ENCODE results near the gene BRD9. TPM values are rescaled to one million over a fixed set of nuclear protein-coding genes. Genes with fewer than 3 reads are reported as not detected.

BRD9 gene
- total and polyA plus RNA-seq, 9 of the 15 experiments (the other 6 are each of a cell fraction or from before 2014, with no cell fraction given), result 2.4 to 68.7 (median 44.9) TPM

DNA sequence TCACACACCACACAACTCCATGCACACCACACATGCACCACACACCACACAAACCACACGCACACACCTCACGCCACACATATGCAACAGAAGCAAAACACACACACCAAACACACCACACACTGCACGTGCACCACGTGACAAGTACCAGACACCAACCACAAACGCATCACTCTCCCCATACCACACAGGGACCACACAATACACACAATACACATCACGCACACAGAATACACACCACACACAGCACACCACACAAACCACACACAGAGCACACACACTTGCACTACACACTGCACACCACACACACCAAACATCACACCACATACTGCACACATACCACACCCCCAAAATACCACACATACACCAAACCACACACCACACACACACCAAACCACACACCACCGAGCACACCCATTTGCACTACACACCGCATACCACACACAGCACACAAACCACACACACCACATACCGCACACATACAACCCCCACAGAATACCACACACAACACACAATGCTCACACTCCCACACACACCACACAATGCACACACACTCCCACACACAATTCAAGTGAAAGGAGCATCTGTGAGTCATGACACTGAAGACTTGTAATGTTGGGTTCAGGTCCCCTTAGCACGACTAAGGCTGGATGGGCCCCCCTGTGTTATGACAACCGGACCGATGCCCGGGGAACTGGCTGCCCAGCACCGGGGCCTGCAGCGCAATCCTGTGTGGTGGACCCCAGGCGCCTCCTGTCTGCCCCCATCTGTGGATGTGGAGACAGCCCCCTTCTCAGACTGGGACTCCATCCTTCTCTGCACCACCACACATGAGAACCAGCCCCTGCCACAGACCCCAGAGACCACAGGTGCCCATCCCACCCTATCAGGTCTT is 35.8 kb downstream of the BRD9 start (continued):
- TF ChIP-seq PPARD (CRISPR knock-in tag; IDR thresholded peaks at IDR 0.05) (no peak), RBFOX2 (IDR thresholded peaks at IDR 0.05; ENCODE audit: low read depth, low read length) (no peak), ADNP (tag; IDR thresholded peaks at IDR 0.05) (peak; percentile 82), MBD2 (IDR thresholded peaks at IDR 0.05; ENCODE audit: borderline replicate concordance, low read depth) (no peak), ZBTB8A (IDR thresholded peaks at IDR 0.05; ENCODE audit: partially characterized antibody) (no peak), SMC3 (conservative IDR thresholded peaks at IDR 0.05; ENCODE audit: insufficient read depth, low read depth, low read length) (no peak), ILF3 (IDR thresholded peaks at IDR 0.05; ENCODE audit: borderline replicate concordance) (no peak), ZNF354B (CRISPR knock-in tag; IDR thresholded peaks at IDR 0.05) (no peak), DPF2 (IDR thresholded peaks at IDR 0.05) (no peak), ARID2 (IDR thresholded peaks at IDR 0.05) (no peak), GABPB1 (CRISPR knock-in tag; IDR thresholded peaks at IDR 0.05) (no peak), ZFP30 (CRISPR knock-in tag; IDR thresholded peaks at IDR 0.05; ENCODE audit: borderline replicate concordance) (no peak), ZNF830 (CRISPR knock-in tag; IDR thresholded peaks at IDR 0.05) (no peak), LCOR (CRISPR knock-in tag; IDR thresholded peaks at IDR 0.05) (no peak)
- TF ChIP-seq, protein P1, sequence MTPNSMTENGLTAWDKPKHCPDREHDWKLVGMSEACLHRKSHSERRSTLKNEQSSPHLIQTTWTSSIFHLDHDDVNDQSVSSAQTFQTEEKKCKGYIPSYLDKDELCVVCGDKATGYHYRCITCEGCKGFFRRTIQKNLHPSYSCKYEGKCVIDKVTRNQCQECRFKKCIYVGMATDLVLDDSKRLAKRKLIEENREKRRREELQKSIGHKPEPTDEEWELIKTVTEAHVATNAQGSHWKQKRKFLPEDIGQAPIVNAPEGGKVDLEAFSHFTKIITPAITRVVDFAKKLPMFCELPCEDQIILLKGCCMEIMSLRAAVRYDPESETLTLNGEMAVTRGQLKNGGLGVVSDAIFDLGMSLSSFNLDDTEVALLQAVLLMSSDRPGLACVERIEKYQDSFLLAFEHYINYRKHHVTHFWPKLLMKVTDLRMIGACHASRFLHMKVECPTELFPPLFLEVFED (CRISPR knock-in tag; conservative IDR thresholded peaks at IDR 0.05), result peak; percentile 38; the same call in 1 of the 2 replicates
- TF ChIP-seq, protein P2, sequence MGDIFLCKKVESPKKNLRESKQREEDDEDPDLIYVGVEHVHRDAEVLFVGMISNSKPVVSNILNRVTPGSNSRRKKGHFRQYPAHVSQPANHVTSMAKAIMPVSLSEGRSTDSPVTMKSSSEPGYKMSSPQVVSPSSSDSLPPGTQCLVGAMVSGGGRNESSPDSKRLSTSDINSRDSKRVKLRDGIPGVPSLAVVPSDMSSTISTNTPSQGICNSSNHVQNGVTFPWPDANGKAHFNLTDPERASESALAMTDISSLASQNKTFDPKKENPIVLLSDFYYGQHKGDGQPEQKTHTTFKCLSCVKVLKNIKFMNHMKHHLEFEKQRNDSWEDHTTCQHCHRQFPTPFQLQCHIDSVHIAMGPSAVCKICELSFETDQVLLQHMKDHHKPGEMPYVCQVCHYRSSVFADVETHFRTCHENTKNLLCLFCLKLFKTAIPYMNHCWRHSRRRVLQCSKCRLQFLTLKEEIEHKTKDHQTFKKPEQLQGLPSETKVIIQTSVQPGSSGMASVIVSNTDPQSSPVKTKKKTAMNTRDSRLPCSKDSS (IDR thresholded peaks at IDR 0.05; ENCODE audit: low read depth, partially characterized antibody), result peak; percentile 3
- TF ChIP-seq, protein P3, sequence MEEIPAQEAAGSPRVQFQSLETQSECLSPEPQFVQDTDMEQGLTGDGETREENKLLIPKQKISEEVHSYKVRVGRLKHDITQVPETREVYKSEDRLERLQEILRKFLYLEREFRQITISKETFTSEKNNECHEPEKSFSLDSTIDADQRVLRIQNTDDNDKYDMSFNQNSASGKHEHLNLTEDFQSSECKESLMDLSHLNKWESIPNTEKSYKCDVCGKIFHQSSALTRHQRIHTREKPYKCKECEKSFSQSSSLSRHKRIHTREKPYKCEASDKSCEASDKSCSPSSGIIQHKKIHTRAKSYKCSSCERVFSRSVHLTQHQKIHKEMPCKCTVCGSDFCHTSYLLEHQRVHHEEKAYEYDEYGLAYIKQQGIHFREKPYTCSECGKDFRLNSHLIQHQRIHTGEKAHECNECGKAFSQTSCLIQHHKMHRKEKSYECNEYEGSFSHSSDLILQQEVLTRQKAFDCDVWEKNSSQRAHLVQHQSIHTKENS (CRISPR knock-in tag; IDR thresholded peaks at IDR 0.05), result no peak
- TF ChIP-seq, protein P4, sequence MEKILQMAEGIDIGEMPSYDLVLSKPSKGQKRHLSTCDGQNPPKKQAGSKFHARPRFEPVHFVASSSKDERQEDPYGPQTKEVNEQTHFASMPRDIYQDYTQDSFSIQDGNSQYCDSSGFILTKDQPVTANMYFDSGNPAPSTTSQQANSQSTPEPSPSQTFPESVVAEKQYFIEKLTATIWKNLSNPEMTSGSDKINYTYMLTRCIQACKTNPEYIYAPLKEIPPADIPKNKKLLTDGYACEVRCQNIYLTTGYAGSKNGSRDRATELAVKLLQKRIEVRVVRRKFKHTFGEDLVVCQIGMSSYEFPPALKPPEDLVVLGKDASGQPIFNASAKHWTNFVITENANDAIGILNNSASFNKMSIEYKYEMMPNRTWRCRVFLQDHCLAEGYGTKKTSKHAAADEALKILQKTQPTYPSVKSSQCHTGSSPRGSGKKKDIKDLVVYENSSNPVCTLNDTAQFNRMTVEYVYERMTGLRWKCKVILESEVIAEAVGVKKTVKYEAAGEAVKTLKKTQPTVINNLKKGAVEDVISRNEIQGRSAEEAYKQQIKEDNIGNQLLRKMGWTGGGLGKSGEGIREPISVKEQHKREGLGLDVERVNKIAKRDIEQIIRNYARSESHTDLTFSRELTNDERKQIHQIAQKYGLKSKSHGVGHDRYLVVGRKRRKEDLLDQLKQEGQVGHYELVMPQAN (IDR thresholded peaks at IDR 0.05; ENCODE audit: borderline replicate concordance), result peak; percentile 15; the same call in 1 of the 2 replicates
- TF ChIP-seq, protein P5, sequence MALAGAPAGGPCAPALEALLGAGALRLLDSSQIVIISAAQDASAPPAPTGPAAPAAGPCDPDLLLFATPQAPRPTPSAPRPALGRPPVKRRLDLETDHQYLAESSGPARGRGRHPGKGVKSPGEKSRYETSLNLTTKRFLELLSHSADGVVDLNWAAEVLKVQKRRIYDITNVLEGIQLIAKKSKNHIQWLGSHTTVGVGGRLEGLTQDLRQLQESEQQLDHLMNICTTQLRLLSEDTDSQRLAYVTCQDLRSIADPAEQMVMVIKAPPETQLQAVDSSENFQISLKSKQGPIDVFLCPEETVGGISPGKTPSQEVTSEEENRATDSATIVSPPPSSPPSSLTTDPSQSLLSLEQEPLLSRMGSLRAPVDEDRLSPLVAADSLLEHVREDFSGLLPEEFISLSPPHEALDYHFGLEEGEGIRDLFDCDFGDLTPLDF (CRISPR knock-in tag; IDR thresholded peaks at IDR 0.05), result no peak
- TF ChIP-seq, protein P6, sequence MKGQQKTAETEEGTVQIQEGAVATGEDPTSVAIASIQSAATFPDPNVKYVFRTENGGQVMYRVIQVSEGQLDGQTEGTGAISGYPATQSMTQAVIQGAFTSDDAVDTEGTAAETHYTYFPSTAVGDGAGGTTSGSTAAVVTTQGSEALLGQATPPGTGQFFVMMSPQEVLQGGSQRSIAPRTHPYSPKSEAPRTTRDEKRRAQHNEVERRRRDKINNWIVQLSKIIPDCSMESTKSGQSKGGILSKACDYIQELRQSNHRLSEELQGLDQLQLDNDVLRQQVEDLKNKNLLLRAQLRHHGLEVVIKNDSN (CRISPR knock-in tag; IDR thresholded peaks at IDR 0.05), result peak; percentile 82

Measured in K562 (cell line).